Measurements from ENCODE around the gene OBP2B. TPM values are rescaled to one million over a fixed set of nuclear protein-coding genes. Genes with fewer than 3 reads are reported as not detected.

The OBP2B gene
- total and polyA plus RNA-seq, 9 of the 15 experiments (the other 6 are each of a cell fraction or from before 2014, with no cell fraction given), result not detected

DNA sequence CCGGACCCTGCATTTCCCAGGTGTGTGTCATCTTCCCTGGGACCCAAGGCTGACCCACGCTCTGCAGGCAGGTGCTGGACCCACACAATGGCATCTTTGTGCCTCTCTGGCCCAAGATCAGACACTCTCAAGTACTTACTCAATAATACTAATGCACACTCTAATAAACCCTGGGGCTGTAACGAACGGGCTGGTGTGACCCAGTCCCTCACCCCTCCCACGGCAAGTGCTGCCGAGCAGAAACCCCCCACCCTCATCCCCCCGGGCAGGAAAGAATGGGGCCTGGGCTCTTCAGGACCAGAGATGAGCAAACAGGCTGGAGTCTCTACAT is 1.1 kb upstream of the OBP2B start:
- H3K4me1 ChIP-seq (replicated peaks in 1 of 2; ENCODE audit: control insufficient read depth in 2 of 2, insufficient read depth in 2 of 2, low read length in 2 of 2), result peaks cover 0 to 2% of the 10 kb centered on the region in 2 experiments; a peak in 1 of 5 replicates
- H3K27me3 ChIP-seq (ENCODE audit: control insufficient read depth in 2 of 2, insufficient read depth in 2 of 2, low read length in 2 of 2), result peaks cover 20 to 49% of the 10 kb centered on the region in 2 experiments; a peak in 4 of 5 replicates
- ChIA-PET CTCF (ENCODE audit: low intra/inter-chr PET ratio) (no interaction called here), POLR2A (no interaction called here)
- no peak for ATAC-seq
- H2AFZ ChIP-seq (ENCODE audit: low read depth, low read length), result no peak overlapping the region
- WGBS (ENCODE audit: insufficient coverage, low coverage, missing lambda C conversion rate), result 5% methylated on average over 7 of the region's 7 CpGs
- H3K4me3 ChIP-seq, result no peak overlapping the region
- H3K9me1 ChIP-seq (ENCODE audit: control insufficient read depth, insufficient read depth, low read length), result no peaks in the 10 kb centered on the region
- H3K79me2 ChIP-seq (ENCODE audit: control insufficient read depth, insufficient read depth, low read length), result no peaks in the 10 kb centered on the region
- H3K4me2 ChIP-seq (ENCODE audit: insufficient read depth, low read length), result no peak overlapping the region
- intact Hi-C loops (cut with micrococcal nuclease), result no loop called here
- H4K20me1 ChIP-seq (replicated peaks; ENCODE audit: control insufficient read depth, insufficient read depth, low read length), result no peaks in the 10 kb centered on the region
- BruUV-seq (replicated peaks), result no TSS peak
- FAIRE-seq, result no peak
- DNase-seq (ENCODE audit: extremely low read depth in 1 of 4, low spot score in 3 of 4), result no peak
- H3K9me3 ChIP-seq (replicated peaks; ENCODE audit: control insufficient read depth, insufficient read depth, low read depth, low read length), result no peaks in the 10 kb centered on the region; the same call in 1 of the 2 replicates
- no peak overlapping the region for H3K27ac ChIP-seq (ENCODE audit: extremely low read depth, low read depth, low read length)
- H3K36me3 ChIP-seq (ENCODE audit: control insufficient read depth, insufficient read depth, low read length), result no peaks in the 10 kb centered on the region
- no peak overlapping the region for H3K9ac ChIP-seq (ENCODE audit: insufficient read depth in 1 of 2, low read depth in 2 of 2, low read length in 2 of 2)
- TF ChIP-seq CREB1 (IDR thresholded peaks at IDR 0.05) (no peak), CREB1 (CRISPR knock-in tag; IDR thresholded peaks at IDR 0.05) (no peak), TBP (optimal IDR thresholded peaks at IDR 0.05; ENCODE audit: low read depth, low read length) (no peak), HEY1 (CRISPR knock-in tag; IDR thresholded peaks at IDR 0.05; ENCODE audit: borderline replicate concordance) (no peak), CHCHD3 (CRISPR knock-in tag; IDR thresholded peaks at IDR 0.05) (no peak), GABPA (tag; conservative IDR thresholded peaks at IDR 0.05; ENCODE audit: low read depth) (no peak), HCFC1 (IDR thresholded peaks at IDR 0.05; ENCODE audit: low read depth, low read length) (no peak), CCAR2 (IDR thresholded peaks at IDR 0.05; ENCODE audit: low read depth, low read length) (no peak), STAG1 (CRISPR knock-in tag; IDR thresholded peaks at IDR 0.05; ENCODE audit: borderline replicate concordance) (no peak), MCM5 (IDR thresholded peaks at IDR 0.05; ENCODE audit: low read depth) (no peak), RNF2 (IDR thresholded peaks at IDR 0.05) (no peak), MAFK (IDR thresholded peaks at IDR 0.05; ENCODE audit: low read length) (no peak), KDM1A (IDR thresholded peaks at IDR 0.05) (no peak), HNRNPK (IDR thresholded peaks at IDR 0.05; ENCODE audit: low read depth, low read length, poor library complexity, severe bottlenecking) (no peak), U2AF1 (optimal IDR thresholded peaks at IDR 0.05; ENCODE audit: low read depth, low read length) (no peak)
- TF ChIP-seq, protein P1, sequence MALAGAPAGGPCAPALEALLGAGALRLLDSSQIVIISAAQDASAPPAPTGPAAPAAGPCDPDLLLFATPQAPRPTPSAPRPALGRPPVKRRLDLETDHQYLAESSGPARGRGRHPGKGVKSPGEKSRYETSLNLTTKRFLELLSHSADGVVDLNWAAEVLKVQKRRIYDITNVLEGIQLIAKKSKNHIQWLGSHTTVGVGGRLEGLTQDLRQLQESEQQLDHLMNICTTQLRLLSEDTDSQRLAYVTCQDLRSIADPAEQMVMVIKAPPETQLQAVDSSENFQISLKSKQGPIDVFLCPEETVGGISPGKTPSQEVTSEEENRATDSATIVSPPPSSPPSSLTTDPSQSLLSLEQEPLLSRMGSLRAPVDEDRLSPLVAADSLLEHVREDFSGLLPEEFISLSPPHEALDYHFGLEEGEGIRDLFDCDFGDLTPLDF (CRISPR knock-in tag; IDR thresholded peaks at IDR 0.05), result no peak
- TF ChIP-seq, protein P2, sequence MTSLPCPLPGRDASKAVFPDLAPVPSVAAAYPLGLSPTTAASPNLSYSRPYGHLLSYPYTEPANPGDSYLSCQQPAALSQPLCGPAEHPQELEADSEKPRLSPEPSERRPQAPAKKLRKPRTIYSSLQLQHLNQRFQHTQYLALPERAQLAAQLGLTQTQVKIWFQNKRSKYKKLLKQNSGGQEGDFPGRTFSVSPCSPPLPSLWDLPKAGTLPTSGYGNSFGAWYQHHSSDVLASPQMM (CRISPR knock-in tag; IDR thresholded peaks at IDR 0.05), result no peak
- TF ChIP-seq, protein P3, sequence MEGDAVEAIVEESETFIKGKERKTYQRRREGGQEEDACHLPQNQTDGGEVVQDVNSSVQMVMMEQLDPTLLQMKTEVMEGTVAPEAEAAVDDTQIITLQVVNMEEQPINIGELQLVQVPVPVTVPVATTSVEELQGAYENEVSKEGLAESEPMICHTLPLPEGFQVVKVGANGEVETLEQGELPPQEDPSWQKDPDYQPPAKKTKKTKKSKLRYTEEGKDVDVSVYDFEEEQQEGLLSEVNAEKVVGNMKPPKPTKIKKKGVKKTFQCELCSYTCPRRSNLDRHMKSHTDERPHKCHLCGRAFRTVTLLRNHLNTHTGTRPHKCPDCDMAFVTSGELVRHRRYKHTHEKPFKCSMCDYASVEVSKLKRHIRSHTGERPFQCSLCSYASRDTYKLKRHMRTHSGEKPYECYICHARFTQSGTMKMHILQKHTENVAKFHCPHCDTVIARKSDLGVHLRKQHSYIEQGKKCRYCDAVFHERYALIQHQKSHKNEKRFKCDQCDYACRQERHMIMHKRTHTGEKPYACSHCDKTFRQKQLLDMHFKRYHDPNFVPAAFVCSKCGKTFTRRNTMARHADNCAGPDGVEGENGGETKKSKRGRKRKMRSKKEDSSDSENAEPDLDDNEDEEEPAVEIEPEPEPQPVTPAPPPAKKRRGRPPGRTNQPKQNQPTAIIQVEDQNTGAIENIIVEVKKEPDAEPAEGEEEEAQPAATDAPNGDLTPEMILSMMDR (IDR thresholded peaks at IDR 0.05 in 2 of 3, conservative IDR thresholded peaks at IDR 0.05 in 1 of 3; ENCODE audit: insufficient read depth in 2 of 3, low read depth in 1 of 3, low read length in 3 of 3), result no peak
- in situ Hi-C loops (cut with MboI), result no loop called here

Measured in K562 (cell line).